HG03558 (cell line): ENCODE data around the gene ARSA.
"Not testable (repeated sequence)": the region's sequence is repeated elsewhere in the genome, so short reads cannot be mapped to it uniquely, and the experiment has no call there.

ENCODE experiments used
- ATAC-seq: cut with Tn5 transposase; IDR thresholded peaks from one replicate; pipeline ENCODE4 v1.9.1; 2021; ENCODE audit warnings: moderate number of reproducible peaks; ENCODE audit not compliant: unreplicated experiment; ENCODE audit errors: extremely low read depth

Gene ARSA

GRCh38 chr22:50624347-50625130 lies 3.4 kb downstream of the ARSA start:
- no peak for ATAC-seq

DNA sequence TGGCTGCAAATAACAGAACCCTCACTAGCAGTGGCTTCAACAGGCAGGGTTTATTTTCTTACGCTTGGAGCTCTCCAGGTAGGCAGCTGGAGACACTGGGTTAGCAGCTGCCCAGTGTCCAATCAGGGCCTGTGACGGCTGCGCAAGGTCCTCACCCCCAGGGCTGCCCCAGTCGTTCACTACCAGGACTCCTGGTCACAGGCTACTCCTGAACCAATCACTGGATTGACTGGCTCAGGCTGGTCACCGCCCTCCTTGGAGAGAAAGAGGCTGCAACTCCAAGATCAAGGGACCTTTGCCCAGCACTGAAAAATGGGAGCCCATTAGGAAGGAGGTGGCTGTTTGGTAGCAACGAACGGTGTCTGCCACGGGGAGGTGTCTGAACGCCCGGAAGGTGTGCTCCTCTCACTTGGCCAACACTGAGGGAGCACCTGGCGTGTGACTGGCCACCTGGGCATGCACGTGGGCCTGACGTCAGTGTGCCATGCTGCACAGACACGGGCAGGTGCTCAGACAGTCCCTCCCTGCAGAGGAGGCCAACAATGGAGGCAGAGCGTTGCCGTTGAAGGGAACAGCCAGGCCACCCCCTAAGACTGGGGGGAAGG lies 5.1 kb downstream of the ARSA start:
- ATAC-seq: no peak

GRCh38 chr22:50621948-50622722 lies 5.8 kb downstream of the ARSA start:
- no peak for ATAC-seq

DNA sequence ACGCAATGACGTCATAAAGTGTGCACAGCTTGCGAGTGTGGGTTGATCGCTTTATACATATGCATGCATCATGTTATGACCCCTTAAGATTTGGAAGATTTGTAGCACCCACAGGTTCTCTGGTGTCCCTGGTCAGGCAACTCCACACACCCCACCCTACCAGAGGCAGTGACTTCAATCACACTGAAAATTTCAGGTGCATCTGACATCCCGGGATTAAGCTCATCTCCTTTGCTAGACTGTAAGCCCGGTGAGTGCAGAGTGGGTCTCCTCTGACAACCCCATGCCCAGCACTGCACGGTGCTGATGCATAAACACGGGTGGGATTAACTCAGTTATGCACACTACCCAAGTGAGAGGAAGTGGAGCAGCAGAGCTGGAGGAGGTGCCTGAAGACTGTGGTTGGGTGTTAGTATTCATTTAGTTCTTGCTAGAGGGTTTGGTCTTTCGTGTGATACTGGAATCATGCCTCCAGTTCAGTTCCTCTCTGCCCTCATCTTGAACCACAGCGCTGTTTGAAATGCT lies 6.5 kb downstream of the ARSA start:
- ATAC-seq: no peak

- no peak for ATAC-seq
Measured at GRCh38 chr22:50620593-50621355, 7.2 kb downstream of the ARSA start.

DNA sequence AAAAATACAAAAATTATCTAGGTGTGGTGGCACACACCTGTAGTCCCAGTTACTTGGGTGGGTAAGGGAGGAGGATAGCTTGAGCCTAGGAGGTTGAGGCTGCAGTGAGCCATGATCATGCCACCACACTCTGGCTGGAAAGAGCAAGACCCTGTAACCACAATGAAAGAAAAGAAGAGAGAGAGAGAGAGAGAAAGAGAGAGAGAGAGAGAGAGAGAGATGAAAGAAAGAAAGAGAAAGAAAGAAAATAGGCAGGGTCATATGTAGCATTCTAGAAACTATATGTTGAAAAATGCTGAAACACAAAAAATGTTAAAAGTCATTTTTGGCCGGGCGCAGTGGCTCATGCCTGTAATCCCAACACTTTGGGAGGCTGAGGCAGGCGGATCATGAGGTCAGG lies 13.7 kb downstream of the ARSA start:
- not testable (repeated sequence) for ATAC-seq

DNA sequence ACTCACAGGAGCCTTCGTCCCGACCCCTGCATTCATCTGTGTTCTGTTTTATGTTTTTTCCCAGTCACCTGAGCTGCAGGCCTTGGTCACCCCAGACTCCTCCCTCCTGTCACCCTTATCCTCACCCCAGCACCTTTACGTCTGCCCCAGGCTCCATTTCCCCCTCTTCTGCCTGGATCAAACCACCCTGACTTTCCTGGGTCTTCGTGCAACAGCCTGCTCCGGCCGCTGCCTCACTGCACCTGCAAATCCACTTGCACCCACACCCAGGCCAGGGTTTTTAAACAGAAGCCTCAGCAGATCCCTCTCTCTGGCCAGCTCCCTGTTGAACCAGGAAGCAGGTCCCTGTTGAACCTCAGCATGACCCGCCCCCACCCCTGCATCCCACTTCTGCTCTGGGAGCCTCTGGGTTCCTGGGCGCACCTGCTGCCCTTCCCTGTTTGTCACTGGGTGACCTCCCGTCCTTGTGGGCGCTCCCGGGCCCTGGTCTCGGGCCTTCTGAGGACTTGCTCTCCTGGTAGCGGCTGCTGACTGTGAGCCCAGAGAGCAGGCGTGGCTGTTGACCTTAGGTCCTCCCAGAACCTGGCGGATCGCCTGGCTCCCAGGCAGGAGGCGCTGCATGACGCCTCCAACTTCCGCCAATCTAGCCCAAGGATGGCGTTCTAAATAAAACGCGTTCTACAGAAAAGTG lies 14.5 kb downstream of the ARSA start:
- ATAC-seq: no peak

DNA sequence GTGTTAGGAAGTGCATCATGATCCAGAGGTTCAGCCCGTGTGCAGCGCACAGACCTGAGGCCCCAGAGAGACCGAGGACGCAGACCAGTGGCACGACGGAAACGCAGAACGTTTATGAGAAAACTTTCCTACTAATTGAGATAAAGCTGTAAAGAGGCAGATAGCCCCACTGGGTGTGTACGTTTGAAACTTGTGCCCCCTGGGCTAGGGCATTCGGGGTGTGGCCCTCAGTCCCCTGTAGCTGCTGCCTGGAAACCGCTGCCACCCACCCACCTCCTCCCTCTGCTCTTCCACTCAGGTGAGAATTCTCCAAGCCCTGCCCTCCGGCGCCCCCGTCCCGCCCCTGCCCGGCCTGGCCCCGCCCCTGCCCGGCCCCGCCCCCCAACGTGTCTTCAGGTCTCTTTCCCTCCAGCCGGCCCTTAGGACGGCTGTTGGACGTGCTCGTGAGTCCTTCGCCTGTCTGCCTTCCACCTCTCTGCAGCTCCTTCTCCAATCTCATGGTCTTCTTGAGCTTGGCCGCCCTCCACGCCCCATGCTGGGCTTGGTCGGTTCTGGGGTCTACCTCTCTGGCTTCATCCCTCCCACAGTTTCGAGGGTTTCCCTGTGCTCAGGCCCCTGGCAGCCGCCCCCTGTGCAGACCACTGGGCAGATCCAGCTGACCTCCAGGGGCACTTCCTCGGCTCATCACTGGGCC lies 15.3 kb downstream of the ARSA start:
- no peak for ATAC-seq

GRCh38 chr22:50612168-50612527 lies 15.8 kb downstream of the ARSA start:
- no peak for ATAC-seq

DNA sequence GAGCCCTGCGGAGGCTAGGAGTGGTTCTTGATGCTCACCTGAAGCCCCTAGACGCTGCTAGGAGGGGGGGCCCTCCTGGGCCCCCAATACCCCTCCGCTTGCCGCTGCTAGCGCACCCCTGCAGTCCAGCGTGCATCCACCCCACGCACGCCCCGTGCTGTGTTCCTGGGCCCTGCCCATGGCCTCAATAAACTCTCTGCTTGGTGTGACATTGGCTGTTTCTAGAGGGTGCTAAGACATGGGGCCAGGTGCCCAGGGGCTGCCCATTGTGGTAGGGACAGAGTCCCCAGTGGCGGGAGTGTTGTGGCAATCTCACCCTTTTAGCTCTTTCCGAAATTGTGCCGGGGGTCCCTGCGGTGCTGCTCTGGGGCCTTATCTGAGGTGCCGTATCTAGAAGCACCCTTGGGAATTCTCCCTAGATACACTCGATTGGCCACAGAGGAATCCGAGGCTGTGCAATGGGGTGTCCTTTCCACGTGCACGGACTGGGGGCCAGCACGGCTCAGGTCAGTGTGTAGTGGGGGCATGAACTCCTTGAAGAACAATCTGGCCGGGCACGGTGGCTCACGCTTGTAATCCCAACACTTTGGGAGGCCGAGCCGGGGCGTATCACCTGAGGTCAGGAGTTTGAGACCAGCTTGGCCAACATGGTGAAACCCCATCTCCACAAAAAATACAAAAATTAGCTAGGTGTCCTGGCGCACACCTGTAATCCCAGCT lies 16.5 kb downstream of the ARSA start:
- no peak for ATAC-seq

DNA sequence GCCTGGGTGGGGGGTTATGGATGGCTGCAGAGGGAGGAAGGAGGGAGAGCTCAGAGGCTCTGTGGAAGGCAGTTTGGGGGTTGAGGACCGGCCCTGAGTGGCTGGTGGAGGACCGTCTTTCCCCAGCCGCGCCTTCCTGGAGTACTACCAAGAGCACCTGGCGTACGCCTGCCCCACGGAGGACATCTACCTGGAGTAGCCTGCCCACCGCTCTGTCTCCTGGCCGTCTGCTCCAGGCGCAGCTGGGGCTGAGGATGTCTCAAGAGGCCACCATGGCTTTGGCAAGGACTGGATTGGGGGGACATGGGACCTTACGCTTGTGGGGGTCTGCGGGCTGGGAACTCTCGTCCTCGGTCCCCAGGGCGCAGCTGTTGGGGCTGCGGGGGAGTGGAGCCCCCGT lies 17.4 kb downstream of the ARSA start:
- no peak for ATAC-seq

GRCh38 chr22:50610041-50610451 lies 17.9 kb downstream of the ARSA start:
- no peak for ATAC-seq

GRCh38 chr22:50609599-50609998 lies 18.4 kb downstream of the ARSA start:
- no peak for ATAC-seq

GRCh38 chr22:50608996-50609395 lies 19.0 kb downstream of the ARSA start:
- no peak for ATAC-seq

GRCh38 chr22:50608058-50608840 lies 19.7 kb downstream of the ARSA start:
- not testable (repeated sequence) for ATAC-seq

GRCh38 chr22:50607659-50608020 lies 20.3 kb downstream of the ARSA start:
- no peak for ATAC-seq

- no peak for ATAC-seq
Measured at GRCh38 chr22:50606946-50607658, 20.9 kb downstream of the ARSA start.
